ENCODE data around the gene LGALS7.

DNA sequence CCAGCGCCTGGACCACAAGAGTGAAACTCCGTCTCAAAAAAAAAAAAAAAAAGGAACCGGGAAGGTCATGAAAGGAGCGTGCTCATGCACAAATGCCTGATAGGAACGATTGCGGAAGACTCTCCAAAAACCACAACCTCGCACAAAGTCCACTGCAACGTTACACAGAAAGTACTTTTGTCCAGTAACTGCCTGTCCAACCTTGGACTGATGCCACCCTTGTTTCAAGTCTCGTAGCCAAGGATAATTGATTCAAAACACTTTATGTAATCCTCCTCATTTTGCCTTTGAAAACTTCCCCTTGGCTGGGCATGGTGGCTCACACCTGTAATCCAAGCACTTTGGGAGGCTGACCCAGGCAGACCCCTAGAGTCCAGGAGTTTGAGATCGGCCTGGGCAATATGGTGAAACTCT lies 13.7 kb downstream of the LGALS7 start:
- TF ChIP-seq, protein P1, sequence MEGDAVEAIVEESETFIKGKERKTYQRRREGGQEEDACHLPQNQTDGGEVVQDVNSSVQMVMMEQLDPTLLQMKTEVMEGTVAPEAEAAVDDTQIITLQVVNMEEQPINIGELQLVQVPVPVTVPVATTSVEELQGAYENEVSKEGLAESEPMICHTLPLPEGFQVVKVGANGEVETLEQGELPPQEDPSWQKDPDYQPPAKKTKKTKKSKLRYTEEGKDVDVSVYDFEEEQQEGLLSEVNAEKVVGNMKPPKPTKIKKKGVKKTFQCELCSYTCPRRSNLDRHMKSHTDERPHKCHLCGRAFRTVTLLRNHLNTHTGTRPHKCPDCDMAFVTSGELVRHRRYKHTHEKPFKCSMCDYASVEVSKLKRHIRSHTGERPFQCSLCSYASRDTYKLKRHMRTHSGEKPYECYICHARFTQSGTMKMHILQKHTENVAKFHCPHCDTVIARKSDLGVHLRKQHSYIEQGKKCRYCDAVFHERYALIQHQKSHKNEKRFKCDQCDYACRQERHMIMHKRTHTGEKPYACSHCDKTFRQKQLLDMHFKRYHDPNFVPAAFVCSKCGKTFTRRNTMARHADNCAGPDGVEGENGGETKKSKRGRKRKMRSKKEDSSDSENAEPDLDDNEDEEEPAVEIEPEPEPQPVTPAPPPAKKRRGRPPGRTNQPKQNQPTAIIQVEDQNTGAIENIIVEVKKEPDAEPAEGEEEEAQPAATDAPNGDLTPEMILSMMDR (IDR thresholded peaks at IDR 0.05): no peak
- no peak for TF ChIP-seq POLR2A (IDR thresholded peaks at IDR 0.05)

All from tibial nerve (tissue), 3 donors.